GM12875 (cell line): Measurements from ENCODE around the gene TMEM198.

Source experiments
- H3K4me3 ChIP-seq: one replicate; pipeline ENCODE4 v1.5.1; 2011; ENCODE audit warnings: low read depth, low read length, control low read depth
- TF ChIP-seq, protein P1 (sequence below): IDR thresholded peaks from 2 replicates; pipeline ENCODE4 v1.5.1; 2011; ENCODE audit warnings: low read depth, mild to moderate bottlenecking, control low read depth, inconsistent platforms, low read length, moderate library complexity, borderline replicate concordance; ENCODE audit not compliant: insufficient read depth

Gene TMEM198

DNA sequence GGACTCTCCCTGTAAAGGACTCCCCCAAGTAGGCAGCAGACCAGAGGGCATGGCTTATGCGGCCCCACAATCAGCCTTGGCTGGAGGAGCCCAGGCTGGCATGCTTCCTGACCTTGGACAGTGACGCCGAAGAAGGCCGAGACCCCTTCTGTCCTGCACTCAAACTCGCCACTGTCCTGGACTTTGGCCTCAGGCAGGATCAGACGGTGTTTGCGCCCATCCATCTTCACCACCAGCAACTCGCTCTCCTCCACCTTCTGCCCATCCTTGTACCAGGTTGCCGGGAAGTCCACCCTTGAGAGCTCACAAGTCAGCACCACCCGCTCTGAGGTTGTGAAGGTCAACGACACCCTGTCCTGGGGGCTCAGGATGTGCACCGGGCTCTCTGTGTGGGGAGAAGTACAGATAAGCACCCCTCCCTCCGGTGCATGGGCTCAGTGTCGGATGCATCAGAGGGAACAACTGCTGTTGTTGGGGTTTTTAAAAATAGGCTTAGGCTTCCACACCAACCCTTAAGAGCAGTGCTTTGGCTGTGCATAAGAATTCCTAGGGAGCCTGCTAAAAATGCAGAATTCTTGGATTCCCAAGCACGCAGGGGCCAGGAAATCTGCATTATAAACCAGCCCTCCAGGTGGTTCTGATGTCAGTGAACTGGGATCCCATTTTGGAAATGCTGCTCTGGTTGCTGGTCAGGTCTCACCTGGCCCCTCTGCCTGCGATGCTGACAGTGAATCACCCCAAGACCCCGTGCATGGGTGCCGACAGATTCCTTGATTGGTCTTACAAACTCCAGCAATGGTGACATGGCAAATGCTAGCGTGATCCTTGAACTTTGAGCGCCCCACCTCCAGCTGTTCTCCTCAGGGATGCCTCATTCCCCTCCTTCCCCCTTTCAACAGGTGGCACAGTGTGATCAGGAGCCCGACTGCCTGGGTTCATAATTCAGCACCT, 21.6 kb downstream of the TMEM198 start:
- H3K4me3 ChIP-seq, result no peak overlapping the region
- TF ChIP-seq, protein P1, sequence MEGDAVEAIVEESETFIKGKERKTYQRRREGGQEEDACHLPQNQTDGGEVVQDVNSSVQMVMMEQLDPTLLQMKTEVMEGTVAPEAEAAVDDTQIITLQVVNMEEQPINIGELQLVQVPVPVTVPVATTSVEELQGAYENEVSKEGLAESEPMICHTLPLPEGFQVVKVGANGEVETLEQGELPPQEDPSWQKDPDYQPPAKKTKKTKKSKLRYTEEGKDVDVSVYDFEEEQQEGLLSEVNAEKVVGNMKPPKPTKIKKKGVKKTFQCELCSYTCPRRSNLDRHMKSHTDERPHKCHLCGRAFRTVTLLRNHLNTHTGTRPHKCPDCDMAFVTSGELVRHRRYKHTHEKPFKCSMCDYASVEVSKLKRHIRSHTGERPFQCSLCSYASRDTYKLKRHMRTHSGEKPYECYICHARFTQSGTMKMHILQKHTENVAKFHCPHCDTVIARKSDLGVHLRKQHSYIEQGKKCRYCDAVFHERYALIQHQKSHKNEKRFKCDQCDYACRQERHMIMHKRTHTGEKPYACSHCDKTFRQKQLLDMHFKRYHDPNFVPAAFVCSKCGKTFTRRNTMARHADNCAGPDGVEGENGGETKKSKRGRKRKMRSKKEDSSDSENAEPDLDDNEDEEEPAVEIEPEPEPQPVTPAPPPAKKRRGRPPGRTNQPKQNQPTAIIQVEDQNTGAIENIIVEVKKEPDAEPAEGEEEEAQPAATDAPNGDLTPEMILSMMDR, result no peak

DNA sequence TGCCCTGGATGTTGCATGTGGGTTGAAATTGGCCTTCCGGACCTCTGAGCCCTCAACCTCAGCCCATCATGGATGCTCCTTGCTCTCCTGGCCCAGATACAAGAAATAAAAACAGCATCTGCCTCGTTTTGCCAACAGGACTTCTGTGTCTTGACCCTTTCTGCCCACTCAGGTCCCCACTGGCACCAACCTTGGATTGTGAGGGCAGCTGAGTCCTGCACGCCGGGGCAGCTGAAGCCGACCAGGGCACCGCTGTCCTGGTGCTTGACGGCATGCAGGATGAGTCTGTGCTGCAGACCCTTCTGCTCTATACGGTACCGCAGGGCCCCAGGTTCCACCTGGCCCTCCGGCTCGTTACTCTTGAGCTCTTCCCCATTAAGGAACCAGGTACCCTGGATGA, 22.8 kb downstream of the TMEM198 start:
- TF ChIP-seq, protein P1, result no peak
- no peak overlapping the region for H3K4me3 ChIP-seq

DNA sequence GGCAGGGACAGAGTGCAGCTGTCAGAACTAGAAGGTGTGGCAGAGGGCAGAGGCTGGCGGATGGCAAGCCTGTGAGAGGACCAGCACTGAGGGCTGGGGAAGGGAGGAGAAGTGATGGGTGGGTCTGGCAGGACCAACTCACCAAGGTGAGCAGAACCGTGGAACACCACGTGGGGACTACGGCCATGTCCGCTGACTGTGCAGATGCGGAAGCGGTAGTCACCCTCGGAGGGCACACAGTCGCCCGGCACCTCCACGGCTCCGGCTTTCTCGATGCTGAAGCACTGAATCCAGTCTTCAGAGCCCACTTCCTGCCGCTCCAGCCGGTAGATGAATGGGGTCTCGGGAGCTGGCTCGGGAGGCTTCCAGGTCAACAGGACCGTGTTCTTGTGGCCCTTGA, 23.3 kb downstream of the TMEM198 start:
- TF ChIP-seq, protein P1, result no peak
- no peak overlapping the region for H3K4me3 ChIP-seq

DNA sequence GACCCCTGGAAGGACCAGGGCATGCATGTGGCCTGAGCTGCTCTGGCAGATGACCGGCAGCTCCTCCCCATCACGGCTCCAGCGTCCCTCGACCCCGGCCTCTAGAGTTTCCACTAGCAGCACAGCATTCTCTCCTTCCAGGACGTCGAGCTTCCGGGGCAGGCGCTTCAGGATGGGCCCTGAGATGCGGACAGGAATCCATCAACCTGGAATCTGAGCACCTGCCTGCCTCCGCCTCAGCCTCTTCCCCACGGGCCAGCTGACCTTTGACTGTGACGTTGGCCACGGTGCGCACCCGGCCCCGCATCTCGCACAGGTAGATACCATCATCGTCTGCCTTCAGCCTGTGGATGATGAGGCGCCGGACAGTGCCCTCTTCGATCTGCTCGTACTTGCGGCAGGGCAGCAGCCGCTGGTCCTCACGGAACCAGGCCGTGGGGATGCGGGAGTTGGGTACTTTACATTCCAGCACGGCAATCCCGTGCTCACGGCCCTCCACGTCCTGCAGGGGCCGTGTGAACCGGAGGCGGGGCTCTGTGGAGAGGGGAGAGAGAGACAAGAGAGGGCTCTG, 24.0 kb downstream of the TMEM198 start:
- no peak overlapping the region for H3K4me3 ChIP-seq
- TF ChIP-seq, protein P1, result no peak

DNA sequence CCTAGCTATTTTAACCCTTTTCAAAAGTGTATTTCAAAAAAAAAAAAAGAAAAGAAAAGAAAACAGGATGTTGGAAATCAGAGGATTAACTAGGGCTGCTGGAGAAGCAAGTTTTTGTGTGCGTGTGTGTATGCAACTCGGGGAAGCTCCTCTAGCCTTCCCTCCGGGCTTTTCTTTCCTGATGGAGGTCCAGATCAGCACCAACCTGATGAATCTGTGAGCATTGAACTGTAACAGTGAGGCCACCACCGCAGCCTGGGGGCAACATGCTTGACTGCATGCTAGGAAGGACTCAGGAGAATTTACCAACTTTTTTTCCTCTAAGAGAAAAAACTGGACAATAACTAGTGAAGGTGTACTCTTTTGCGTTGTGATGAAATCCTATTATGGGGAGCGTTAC, 25.2 kb downstream of the TMEM198 start:
- no peak overlapping the region for H3K4me3 ChIP-seq
- TF ChIP-seq, protein P1, result no peak

DNA sequence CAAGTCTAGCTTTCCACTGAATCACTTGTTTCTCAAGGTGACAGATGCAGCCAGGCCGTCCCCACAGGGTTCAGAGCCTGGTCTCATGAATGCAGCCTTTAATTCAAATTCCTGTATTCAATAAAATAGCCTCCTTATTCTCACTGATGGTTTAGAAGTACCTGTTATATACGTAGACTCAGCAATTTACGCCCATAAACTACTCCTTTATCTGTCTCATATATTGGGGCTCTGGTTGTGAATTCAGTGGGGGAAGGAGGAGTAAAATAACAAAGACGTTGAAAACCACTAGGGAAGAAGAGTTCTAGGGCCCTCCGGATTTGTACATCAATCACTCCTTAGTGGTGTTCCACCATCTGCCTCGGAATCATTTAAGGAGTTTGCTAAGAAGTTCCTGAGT, 25.8 kb downstream of the TMEM198 start:
- TF ChIP-seq, protein P1, result no peak
- no peak overlapping the region for H3K4me3 ChIP-seq
